Activated naive CD4-positive, alpha-beta T cell treated with anti-CD3 and anti-CD28 coated beads, Interleukin-2, amount 50 U/mL, for 24 hours (primary cell): ENCODE results near the gene KXD1.
"Not testable (repeated sequence)": the region's sequence is repeated elsewhere in the genome, so short reads cannot be mapped to it uniquely, and the experiment has no call there.

Experiments used
- H3K27ac Mint-ChIP-seq: one replicate; pipeline ENCODE4 v1.8.0; 2021; ENCODE audit warnings: mild to moderate bottlenecking, mixed read lengths
- H3K27me3 Mint-ChIP-seq: one replicate; pipeline ENCODE4 v1.8.0; 2021; ENCODE audit warnings: mixed read lengths
- H3K36me3 Mint-ChIP-seq: one replicate; pipeline ENCODE4 v1.8.0; 2021; ENCODE audit warnings: mixed read lengths
- H3K4me1 Mint-ChIP-seq: one replicate; pipeline ENCODE4 v1.8.0; 2021; ENCODE audit warnings: mixed read lengths
- H3K4me3 Mint-ChIP-seq: one replicate; pipeline ENCODE4 v1.8.0; 2021; ENCODE audit warnings: mild to moderate bottlenecking, mixed read lengths
- H3K9me3 Mint-ChIP-seq: one replicate; pipeline ENCODE4 v1.8.0; 2021; ENCODE audit warnings: mixed read lengths

KXD1 gene

DNA sequence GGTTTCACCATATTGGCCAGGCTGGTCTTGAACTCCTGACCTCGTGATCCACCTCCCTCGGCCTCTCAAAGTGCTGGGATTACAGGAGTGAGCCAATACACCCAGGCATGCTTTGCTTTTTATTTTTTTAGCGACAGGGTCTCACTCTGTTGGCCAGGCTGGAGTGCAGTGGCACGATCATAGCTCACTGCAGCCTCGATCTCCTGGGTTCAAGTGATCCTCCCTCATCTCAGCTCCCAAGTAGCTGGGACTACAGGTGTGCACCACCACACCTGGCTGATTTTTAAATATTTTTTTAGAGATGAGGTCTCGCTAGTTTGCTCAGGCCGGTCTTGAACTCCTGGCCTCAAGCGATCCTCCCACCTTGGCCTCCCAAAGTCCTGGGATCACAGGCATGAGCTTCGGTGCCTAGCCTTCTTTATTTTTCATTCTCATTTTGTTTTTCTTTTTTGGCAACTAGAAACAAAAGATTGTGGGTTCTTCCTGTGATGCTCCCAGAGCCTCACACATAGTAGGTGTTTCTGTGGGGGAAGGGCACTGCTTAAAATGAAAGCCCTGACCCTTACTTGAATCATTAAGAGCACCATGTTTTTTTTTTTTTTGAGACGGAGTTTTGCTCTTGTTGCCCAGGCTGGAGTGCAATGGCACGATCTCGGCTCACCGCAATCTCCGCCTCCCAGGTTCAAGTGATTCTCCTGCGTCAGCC, 43.2 kb downstream of the KXD1 start:
- H3K4me3 Mint-ChIP-seq, H3K27ac Mint-ChIP-seq, H3K36me3 Mint-ChIP-seq, H3K9me3 Mint-ChIP-seq: not testable (repeated sequence)
- H3K27me3 Mint-ChIP-seq = peaks cover 20% of the 10 kb centered on the region
- H3K4me1 Mint-ChIP-seq = peaks cover 13% of the 10 kb centered on the region

GRCh38 chr19:18601875-18602274, 44.2 kb downstream of the KXD1 start:
- Mint-ChIP-seq H3K36me3 (no peaks in the 10 kb centered on the region), H3K4me3 (no peak overlapping the region), H3K9me3 (no peaks in the 10 kb centered on the region), H3K27me3 (peaks cover 20% of the 10 kb centered on the region), H3K4me1 (peaks cover 9% of the 10 kb centered on the region), H3K27ac (no peak overlapping the region)

- H3K27me3 Mint-ChIP-seq = peaks cover 23% of the 10 kb centered on the region
- H3K36me3 Mint-ChIP-seq = no peaks in the 10 kb centered on the region
- H3K9me3 Mint-ChIP-seq = no peaks in the 10 kb centered on the region
- H3K4me3 Mint-ChIP-seq = no peak overlapping the region
- H3K4me1 Mint-ChIP-seq = peaks cover 9% of the 10 kb centered on the region
- H3K27ac Mint-ChIP-seq = no peak overlapping the region
These were observed 45.7 kb downstream of the KXD1 start for GRCh38 chr19:18603255-18603957.

- no peaks in the 10 kb centered on the region for H3K36me3 Mint-ChIP-seq
- peaks cover 31% of the 10 kb centered on the region for H3K27me3 Mint-ChIP-seq
- H3K4me3 Mint-ChIP-seq = no peak overlapping the region
- H3K27ac Mint-ChIP-seq = no peak overlapping the region
- H3K9me3 Mint-ChIP-seq = no peaks in the 10 kb centered on the region
- H3K4me1 Mint-ChIP-seq = peaks cover 10% of the 10 kb centered on the region
These were observed 46.5 kb downstream of the KXD1 start for GRCh38 chr19:18603958-18604819.

DNA sequence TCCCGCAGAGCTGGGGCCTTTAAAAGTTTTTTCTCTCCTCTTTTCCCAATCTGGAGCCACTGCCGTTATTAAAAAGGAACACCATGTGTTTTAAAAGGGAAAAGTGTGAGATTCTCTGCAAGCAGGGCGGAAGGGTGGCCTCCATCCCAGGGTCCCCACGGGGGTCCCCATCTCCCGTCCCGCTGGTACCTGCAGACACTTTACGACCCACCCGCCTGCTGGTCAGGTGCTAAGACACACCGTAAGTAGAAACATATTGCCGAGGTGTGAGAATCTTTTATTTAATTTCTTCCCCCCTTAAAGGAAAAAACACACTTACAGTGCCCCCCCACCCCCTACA, 47.1 kb downstream of the KXD1 start:
- Mint-ChIP-seq H3K4me1 (peaks cover 14% of the 10 kb centered on the region), H3K27ac (no peak overlapping the region), H3K27me3 (peaks cover 35% of the 10 kb centered on the region), H3K9me3 (no peaks in the 10 kb centered on the region), H3K4me3 (no peak overlapping the region), H3K36me3 (no peaks in the 10 kb centered on the region)

DNA sequence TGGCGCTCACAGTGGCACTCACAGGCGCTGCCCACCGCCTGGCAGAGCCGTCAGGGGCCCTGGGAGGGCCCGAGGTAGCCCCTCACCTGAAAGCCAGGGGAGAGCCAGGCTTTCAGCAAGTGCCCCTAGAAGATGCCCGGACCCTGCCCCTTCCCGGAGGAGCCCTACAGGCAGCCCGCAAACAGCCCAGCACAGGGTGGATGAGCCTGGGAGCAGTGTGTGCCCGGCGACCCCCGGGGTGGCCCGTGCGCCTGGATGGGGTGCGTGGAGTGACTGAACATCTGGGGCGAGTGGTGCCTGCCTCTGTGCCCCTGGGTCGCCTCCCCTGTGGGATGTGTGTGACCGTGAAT, 47.5 kb downstream of the KXD1 start:
- Mint-ChIP-seq H3K27ac (peak overlapping the region; percentile 67), H3K36me3 (no peaks in the 10 kb centered on the region), H3K9me3 (no peaks in the 10 kb centered on the region), H3K4me1 (peaks cover 14% of the 10 kb centered on the region), H3K4me3 (peak overlapping the region; percentile 72), H3K27me3 (peaks cover 36% of the 10 kb centered on the region)

- H3K36me3 Mint-ChIP-seq = no peaks in the 10 kb centered on the region
- peak overlapping the region; percentile 72 for H3K4me3 Mint-ChIP-seq
- peaks cover 14% of the 10 kb centered on the region for H3K4me1 Mint-ChIP-seq
- H3K27ac Mint-ChIP-seq = peak overlapping the region; percentile 67
- H3K9me3 Mint-ChIP-seq = no peaks in the 10 kb centered on the region
- peaks cover 36% of the 10 kb centered on the region for H3K27me3 Mint-ChIP-seq
These were observed 48.0 kb downstream of the KXD1 start for GRCh38 chr19:18605546-18606280.

- H3K27ac Mint-ChIP-seq = no peak within 1 kb of the TSS
- H3K4me3 Mint-ChIP-seq = no peak within 1 kb of the TSS
- H3K9me3 Mint-ChIP-seq = no peaks in the 10 kb centered on the region
- peaks cover 41% of the 10 kb centered on the region for H3K27me3 Mint-ChIP-seq
- H3K36me3 Mint-ChIP-seq = no peaks in the 10 kb centered on the region
- H3K4me1 Mint-ChIP-seq = peaks cover 19% of the 10 kb centered on the region
These were observed 48.9 kb downstream of the KXD1 start, which contains the start of gene CRLF1 for GRCh38 chr19:18606281-18607225. TSS of gene CRLF1 (minus strand) at chr19:18606799. CDS start at chr19:18606656, 143 bp downstream.

- H3K4me1 Mint-ChIP-seq = peaks cover 26% of the 10 kb centered on the region
- no peaks in the 10 kb centered on the region for H3K9me3 Mint-ChIP-seq
- no peak overlapping the region for H3K4me3 Mint-ChIP-seq
- no peak overlapping the region for H3K27ac Mint-ChIP-seq
- H3K36me3 Mint-ChIP-seq = no peaks in the 10 kb centered on the region
- H3K27me3 Mint-ChIP-seq = peaks cover 39% of the 10 kb centered on the region
These were observed 49.8 kb downstream of the KXD1 start for GRCh38 chr19:18607226-18608101.

DNA sequence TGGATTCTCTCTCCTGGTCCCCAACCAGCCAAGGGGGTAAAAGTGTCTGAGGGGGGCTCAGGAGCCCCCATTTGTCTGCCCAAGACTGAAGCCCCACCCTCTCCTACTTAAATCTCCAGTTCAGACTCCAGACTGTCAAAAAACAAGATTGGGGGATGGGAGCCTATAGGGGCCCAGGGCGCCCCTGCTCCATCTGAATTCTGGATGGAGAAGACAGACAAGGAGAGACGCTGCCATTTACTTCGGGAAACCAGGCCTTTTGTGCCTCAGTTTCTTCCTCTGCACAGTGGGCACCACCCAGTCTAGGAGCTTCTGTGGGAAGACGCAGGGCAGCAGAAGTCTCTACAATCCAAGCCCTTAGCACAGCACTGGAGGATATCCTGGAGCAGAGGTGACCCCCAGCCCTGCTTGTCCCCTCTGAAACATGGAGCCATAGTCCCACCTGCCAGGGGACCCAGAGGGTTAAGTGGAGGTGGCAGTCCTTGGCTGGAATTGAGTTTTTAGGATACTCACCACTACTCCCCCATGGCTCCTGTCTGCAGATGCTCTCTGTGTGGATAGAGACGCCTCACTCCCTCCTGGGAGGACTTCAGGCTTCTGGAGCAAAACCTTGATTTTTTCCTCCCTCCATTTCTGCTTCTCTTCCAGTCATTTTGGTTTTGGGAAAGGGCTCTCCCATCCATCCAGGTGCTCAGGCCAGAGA, 50.6 kb downstream of the KXD1 start:
- H3K27ac Mint-ChIP-seq = no peak overlapping the region
- H3K4me1 Mint-ChIP-seq = peaks cover 26% of the 10 kb centered on the region
- H3K4me3 Mint-ChIP-seq = no peak overlapping the region
- no peaks in the 10 kb centered on the region for H3K9me3 Mint-ChIP-seq
- no peaks in the 10 kb centered on the region for H3K36me3 Mint-ChIP-seq
- H3K27me3 Mint-ChIP-seq = peaks cover 37% of the 10 kb centered on the region

DNA sequence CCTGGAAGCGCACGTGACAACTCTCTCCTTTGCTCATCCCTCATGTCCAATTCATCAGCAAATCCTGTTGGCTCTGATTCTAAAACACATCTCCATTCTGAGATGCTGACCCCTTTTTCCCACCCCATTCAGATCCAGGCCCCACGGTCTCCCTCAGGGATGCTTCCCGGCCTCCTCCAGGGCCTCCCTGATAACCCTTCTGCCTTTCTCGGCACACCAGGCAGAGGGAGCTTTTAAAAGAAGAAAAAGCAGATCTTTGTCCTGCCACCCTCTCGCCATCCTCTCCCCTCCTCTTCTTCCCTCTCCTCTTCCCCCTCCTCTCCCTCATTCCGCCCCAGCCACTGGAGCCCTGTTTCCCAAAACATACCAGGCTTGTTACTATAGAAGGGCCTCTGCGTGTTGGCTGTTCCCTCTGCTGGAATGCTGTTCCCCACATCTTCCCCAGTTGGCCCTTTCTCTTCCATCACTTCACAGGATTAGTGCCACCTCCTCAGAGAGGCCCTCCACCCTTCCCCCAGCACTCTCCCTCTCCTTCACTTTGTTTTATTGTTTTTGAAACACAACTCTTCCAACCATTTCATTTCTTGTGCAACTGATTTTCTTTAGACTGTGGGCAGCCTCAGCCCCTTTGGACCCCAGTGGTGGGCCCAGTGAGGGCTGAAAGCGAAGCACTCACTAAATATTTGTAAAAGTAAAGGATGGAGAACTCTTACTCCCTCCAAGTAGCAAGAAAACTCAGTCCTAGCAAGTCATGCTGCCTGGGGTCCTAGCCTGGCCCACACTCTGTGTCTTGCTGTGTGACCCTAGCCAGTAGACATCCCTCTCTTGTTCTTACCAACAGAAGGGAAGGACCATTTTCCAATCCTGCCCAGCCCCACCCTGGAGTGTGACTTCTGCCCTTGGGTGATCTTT, 51.4 kb downstream of the KXD1 start:
- no peaks in the 10 kb centered on the region for H3K36me3 Mint-ChIP-seq
- no peak overlapping the region for H3K27ac Mint-ChIP-seq
- no peaks in the 10 kb centered on the region for H3K9me3 Mint-ChIP-seq
- H3K4me3 Mint-ChIP-seq = no peak overlapping the region
- H3K4me1 Mint-ChIP-seq = peaks cover 28% of the 10 kb centered on the region
- peaks cover 40% of the 10 kb centered on the region for H3K27me3 Mint-ChIP-seq

- Mint-ChIP-seq H3K9me3 (no peaks in the 10 kb centered on the region), H3K27ac (no peak overlapping the region), H3K4me3 (no peak overlapping the region), H3K27me3 (peaks cover 44% of the 10 kb centered on the region), H3K4me1 (peaks cover 28% of the 10 kb centered on the region), H3K36me3 (no peaks in the 10 kb centered on the region)
These were observed 52.0 kb downstream of the KXD1 start for GRCh38 chr19:18609717-18610051.

DNA sequence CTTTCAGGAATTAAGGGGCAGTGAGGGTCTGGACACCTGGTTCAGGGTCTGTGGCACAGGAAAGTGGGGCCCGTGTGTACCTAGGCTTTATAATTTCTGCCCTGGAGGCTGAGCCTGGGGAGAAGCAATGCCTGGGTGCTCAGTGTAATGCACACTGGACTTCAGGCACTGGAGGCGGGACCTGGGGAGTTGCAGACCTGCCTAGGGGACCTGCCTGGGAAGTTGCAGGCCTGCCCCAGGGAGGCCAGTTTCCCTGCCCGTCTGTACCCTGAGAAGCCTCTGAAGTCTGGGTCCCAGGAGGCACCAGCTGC, 52.5 kb downstream of the KXD1 start:
- H3K27me3 Mint-ChIP-seq = peaks cover 45% of the 10 kb centered on the region
- no peaks in the 10 kb centered on the region for H3K36me3 Mint-ChIP-seq
- H3K4me1 Mint-ChIP-seq = peaks cover 28% of the 10 kb centered on the region
- H3K9me3 Mint-ChIP-seq = no peaks in the 10 kb centered on the region
- no peak overlapping the region for H3K27ac Mint-ChIP-seq
- no peak overlapping the region for H3K4me3 Mint-ChIP-seq
